Fibroblast of skin of scalp (primary cell): ENCODE results near the gene ZFR.
"Not testable (repeated sequence)": the region's sequence is repeated elsewhere in the genome, so short reads cannot be mapped to it uniquely, and the experiment has no call there.

Experiments
- DNase-seq: peaks from one replicate; pipeline ENCODE4 v3.0.0-alpha.2; 2013

The ZFR gene

GRCh38 chr5:32357658-32358057, 86.9 kb downstream of the ZFR start:
- DNase-seq = no peak

GRCh38 chr5:32355686-32356085, 88.9 kb downstream of the ZFR start:
- DNase-seq = no peak

GRCh38 chr5:32353420-32353819, 91.1 kb downstream of the ZFR start:
- no peak for DNase-seq

GRCh38 chr5:32352685-32353084, 91.9 kb downstream of the ZFR start:
- DNase-seq = no peak

GRCh38 chr5:32346869-32347268, 97.7 kb downstream of the ZFR start:
- no peak for DNase-seq

- no peak for DNase-seq
Measured at GRCh38 chr5:32343058-32343672, 101.4 kb downstream of the ZFR start.

GRCh38 chr5:32342656-32343055, 101.9 kb downstream of the ZFR start:
- no peak for DNase-seq

GRCh38 chr5:32339878-32340277, 104.7 kb downstream of the ZFR start:
- DNase-seq = no peak

GRCh38 chr5:32339198-32339597, 105.3 kb downstream of the ZFR start:
- no peak for DNase-seq

GRCh38 chr5:32332966-32333365, 111.6 kb downstream of the ZFR start:
- no peak for DNase-seq

- no peak for DNase-seq
Measured at GRCh38 chr5:32332361-32332760, 112.2 kb downstream of the ZFR start.

- no peak for DNase-seq
Measured at GRCh38 chr5:32331935-32332274, 112.6 kb downstream of the ZFR start.

GRCh38 chr5:32331217-32331934, 113.2 kb downstream of the ZFR start:
- no peak for DNase-seq

GRCh38 chr5:32330126-32330971, 114.2 kb downstream of the ZFR start:
- DNase-seq = no peak

GRCh38 chr5:32329395-32329834, 115.1 kb downstream of the ZFR start:
- DNase-seq = peak; percentile 64

GRCh38 chr5:32326216-32326772, 118.2 kb downstream of the ZFR start:
- DNase-seq = no peak

- DNase-seq = no peak
Measured at GRCh38 chr5:32325616-32326015, 118.9 kb downstream of the ZFR start.

GRCh38 chr5:32325062-32325461, 119.5 kb downstream of the ZFR start:
- DNase-seq = peak; percentile 27

GRCh38 chr5:32323741-32324140, 120.8 kb downstream of the ZFR start:
- no peak for DNase-seq

- no peak for DNase-seq
Measured at GRCh38 chr5:32322882-32323281, 121.7 kb downstream of the ZFR start.

- DNase-seq = not testable (repeated sequence)
Measured at GRCh38 chr5:32321787-32322186, 122.8 kb downstream of the ZFR start.

- no peak for DNase-seq
Measured at GRCh38 chr5:32320576-32320975, 124.0 kb downstream of the ZFR start.

- DNase-seq = no peak
Measured at GRCh38 chr5:32319926-32320543, 124.5 kb downstream of the ZFR start.
